HCT116 (cell line): Measurements from ENCODE around the gene HPCA. TPM values are rescaled to one million over a fixed set of nuclear protein-coding genes. Genes with fewer than 3 reads are reported as not detected.

Experiments used
- ATAC-seq: fragments of 200-7000 bp; cut with Tn5 transposase; 2 replicates; pipeline ENCODE4 v1.9.1; 2020; ENCODE audit warnings: mild to moderate bottlenecking, moderate library complexity
- BruUV-seq: library from RNA; stranded (reverse); fragments of 400-500 nt; replicated peaks from 2 replicates; lab custom pipeline; 2021; lab: Mats Ljungman, UMichigan
- CTCF ChIA-PET: fragments of 300-600 bp; sonication (Branson Sonifier 250); formaldehyde crosslinking; loops from one replicate; lab custom pipeline; 2021; ENCODE audit warnings: antibody characterized with exemption; lab: Charles Lee
- POLR2A ChIA-PET: fragments of 300-600, 350-600 bp; sonication (Branson Sonifier 250); formaldehyde crosslinking; loops from one replicate; lab custom pipeline; 2021; ENCODE audit warnings: antibody characterized with exemption; lab: Charles Lee
- RAD21 ChIA-PET, 2 experiments: fragments of 300-600 bp; sonication (Branson Sonifier 250); formaldehyde crosslinking; loops; one replicate each; lab custom pipeline; 2023; ENCODE audit warnings: low total read pairs in 2 of 2; ENCODE audit not compliant: uncharacterized antibody in 2 of 2, unreplicated experiment in 2 of 2, low non-redundant PET in 1 of 2; lab: Charles Lee
- DNase-seq: peaks from one replicate; pipeline ENCODE4 v3.0.0-alpha.2; 2010; ENCODE audit warnings: low read depth, low spot score
- H2AFZ ChIP-seq: fragments of 200-600 bp; shearing (Covaris generic), sonication (generic); 2 replicates; pipeline ENCODE4 v1.6.1; 2017; ENCODE audit warnings: low read depth, mixed run types, mixed read lengths, antibody characterized with exemption, low read length; ENCODE audit not compliant: poor library complexity, severe bottlenecking
- H3K27ac ChIP-seq: 2 replicates; pipeline ENCODE4 v1.5.1; 2012; ENCODE audit warnings: low read depth, low read length
- H3K27me3 ChIP-seq: fragments of 200-600 bp; sonication (generic); 2 replicates; pipeline ENCODE4 v1.6.1; 2016; ENCODE audit warnings: mixed run types, low read length, mixed read lengths; ENCODE audit not compliant: insufficient read depth
- H3K36me3 ChIP-seq, 2 experiments: fragments of 200-500 bp in 1 of 2; fragments of 200-600 bp in 1 of 2; sonication (Bioruptor generic) in 1 of 2; sonication (generic) in 1 of 2; 2 replicates each; pipeline versions ENCODE4 v1.5.1 to v1.6.1; 2014 to 2016; ENCODE audit warnings: low read length in 2 of 2, inconsistent platforms in 1 of 2, mixed read lengths in 1 of 2, mixed run types in 1 of 2; ENCODE audit not compliant: insufficient read depth in 2 of 2, control insufficient read depth in 1 of 2
- H3K4me1 ChIP-seq, 2 experiments: fragments of 200-600 bp in 1 of 2; sonication (generic) in 1 of 2; 2 replicates each; pipeline versions ENCODE4 v1.5.1 to v1.6.1; 2012 to 2017; ENCODE audit warnings: low read length in 2 of 2, inconsistent platforms in 1 of 2, mild to moderate bottlenecking in 1 of 2, mixed read lengths in 1 of 2, mixed run types in 1 of 2, moderate library complexity in 1 of 2; ENCODE audit not compliant: insufficient read depth in 2 of 2, control insufficient read depth in 1 of 2
- H3K4me2 ChIP-seq: fragments of 200-600 bp; sonication (generic); 2 replicates; pipeline ENCODE4 v1.6.1; 2017; ENCODE audit warnings: mixed run types, low read length, mixed read lengths
- H3K4me3 ChIP-seq, 2 experiments: fragments of 200-600 bp in 1 of 2; sonication (generic) in 1 of 2; replicated peaks in 1 of 2; 2 replicates each; pipeline ENCODE4 v1.5.1; 2011 to 2016; ENCODE audit warnings: low read length in 2 of 2, control low read depth in 1 of 2, low read depth in 1 of 2, mild to moderate bottlenecking in 1 of 2, mixed read lengths in 1 of 2, mixed run types in 1 of 2
- H3K79me2 ChIP-seq: fragments of 200-600 bp; sonication (generic); 2 replicates; pipeline ENCODE4 v1.6.1; 2017; ENCODE audit warnings: mild to moderate bottlenecking, mixed run types, low read length, moderate library complexity, mixed read lengths; ENCODE audit not compliant: insufficient read depth
- H3K9ac ChIP-seq: fragments of 200-600 bp; sonication (generic); 2 replicates; pipeline ENCODE4 v1.6.1; 2016; ENCODE audit warnings: low read length, mixed read lengths
- H3K9me2 ChIP-seq: fragments of 200-600 bp; sonication (generic), shearing (Covaris generic); 2 replicates; pipeline ENCODE4 v1.6.1; 2017; ENCODE audit warnings: mixed run types, mild to moderate bottlenecking, moderate library complexity; ENCODE audit not compliant: insufficient read depth
- H3K9me3 ChIP-seq, 2 experiments: fragments of 200-500 bp in 1 of 2; fragments of 200-600 bp in 1 of 2; sonication (Bioruptor generic) in 1 of 2; sonication (generic) in 1 of 2; 2 replicates each; pipeline ENCODE4 v1.6.1; 2014 to 2017; ENCODE audit warnings: low read length in 2 of 2, mixed read lengths in 2 of 2, inconsistent platforms in 1 of 2, low read depth in 1 of 2, mild to moderate bottlenecking in 1 of 2, mixed run types in 1 of 2, moderate library complexity in 1 of 2; ENCODE audit not compliant: control insufficient read depth in 1 of 2, insufficient read depth in 1 of 2
- H4K20me1 ChIP-seq: fragments of 200-600 bp; sonication (generic), shearing (Covaris generic); 2 replicates; pipeline ENCODE4 v1.6.1; 2017; ENCODE audit warnings: mixed run types, mild to moderate bottlenecking, moderate library complexity; ENCODE audit not compliant: insufficient read depth
- ATF3 ChIP-seq: IDR thresholded peaks from 2 replicates; pipeline ENCODE4 v1.6.1; 2012
- CBX3 ChIP-seq: IDR thresholded peaks from 2 replicates; pipeline ENCODE4 v1.6.1; 2012; ENCODE audit warnings: low read depth
- CTCF ChIP-seq, 3 experiments: fragments of 200-600 bp in 1 of 3; sonication (generic) in 1 of 3; IDR thresholded peaks in 2 of 3; conservative IDR thresholded peaks in 1 of 3; 2 replicates each; pipeline ENCODE4 v1.5.1; 2012 to 2017; ENCODE audit warnings: low read depth in 2 of 3, low read length in 2 of 3, antibody characterized with exemption in 1 of 3, borderline replicate concordance in 1 of 3, control low read depth in 1 of 3, mild to moderate bottlenecking in 1 of 3, mixed read lengths in 1 of 3, mixed run types in 1 of 3, moderate library complexity in 1 of 3; ENCODE audit not compliant: insufficient read depth in 1 of 3
- EGR1 ChIP-seq: IDR thresholded peaks from 2 replicates; pipeline ENCODE4 v1.6.1; 2012; ENCODE audit warnings: low read depth
- ELF1 ChIP-seq: IDR thresholded peaks from 2 replicates; pipeline ENCODE4 v1.6.1; 2012; ENCODE audit warnings: low read depth, borderline replicate concordance
- EZH2 ChIP-seq: fragments of 200-600 bp; sonication (generic); IDR thresholded peaks from 2 replicates; pipeline ENCODE4 v1.6.1; 2017; ENCODE audit warnings: antibody characterized with exemption, mixed run types
- JUND ChIP-seq: IDR thresholded peaks from 2 replicates; pipeline ENCODE4 v1.6.1; 2012
- MAX ChIP-seq: IDR thresholded peaks from 2 replicates; pipeline ENCODE4 v1.6.1; 2012
- POLR2A ChIP-seq: IDR thresholded peaks from 2 replicates; pipeline ENCODE4 v1.7.0; 2011; ENCODE audit warnings: borderline replicate concordance; ENCODE audit not compliant: insufficient read depth, insufficient read length; ENCODE audit errors: extremely low read depth
- SRF ChIP-seq: IDR thresholded peaks from 2 replicates; pipeline ENCODE4 v1.6.1; 2012; ENCODE audit warnings: low read depth
- YY1 ChIP-seq: IDR thresholded peaks from 2 replicates; pipeline ENCODE4 v1.6.1; 2011; ENCODE audit warnings: low read length, low read depth, moderate library complexity, mild to moderate bottlenecking; ENCODE audit not compliant: insufficient replicate concordance; ENCODE audit errors: extremely low read depth
- ZBTB33 ChIP-seq: IDR thresholded peaks from 2 replicates; pipeline ENCODE4 v1.6.1; 2011; ENCODE audit warnings: mild to moderate bottlenecking, low read length, moderate library complexity; ENCODE audit not compliant: insufficient replicate concordance; ENCODE audit errors: extremely low read depth
- intact Hi-C: fragments of 100-400 bp; cut with micrococcal nuclease; formaldehyde crosslinking; loops from 2 replicates; pipeline ENCODE4 v1.10.0; 2022
- total RNA-seq: library from RNA; stranded (reverse); gene quantifications from one replicate; pipeline ENCODE4 v1.2.1, GENCODE V29; 2021; ENCODE audit not compliant: unreplicated experiment

HPCA gene
- total RNA-seq, 1 experiment from 2014 or later = 0.15 TPM

GRCh38 chr1:32865639-32866405 lies 20.5 kb upstream of the HPCA start:
- Histone ChIP-seq H3K27ac (no peak overlapping the region), H3K27me3 (no peaks in the 10 kb centered on the region), H3K4me1 (no peaks in the 10 kb centered on the region), H3K36me3 (no peaks in the 10 kb centered on the region), H3K79me2 (no peaks in the 10 kb centered on the region), H3K9me3 (no peaks in the 10 kb centered on the region), H3K4me2 (no peak overlapping the region), H3K9ac (no peak overlapping the region), H3K9me2 (no peaks in the 10 kb centered on the region), H3K4me3 (no peak overlapping the region), H4K20me1 (no peaks in the 10 kb centered on the region), H2AFZ (no peak overlapping the region)
- POLR2A ChIA-PET = no interaction called here
- RAD21 ChIA-PET = no interaction called here
- BruUV-seq = no TSS peak
- CTCF ChIA-PET = interaction anchor here (0.7 kb wide), 1 partner anchor 11 kb away, joined by 3 read pairs; no protein-coding TSS in a partner anchor
- TF ChIP-seq CTCF (IDR thresholded peaks at IDR 0.05 in 2 of 3, conservative IDR thresholded peaks at IDR 0.05 in 1 of 3; ENCODE audit: borderline replicate concordance in 1 of 3, insufficient read depth in 1 of 3, low read depth in 2 of 3, low read length in 2 of 3) = no peak
- intact Hi-C loops = no loop called here
- ATAC-seq = no peak
- DNase-seq = no peak

GRCh38 chr1:32867151-32867550 lies 19.1 kb upstream of the HPCA start:
- intact Hi-C loops = no loop called here
- no peaks in the 10 kb centered on the region for H3K4me1 ChIP-seq
- BruUV-seq = no TSS peak
- H3K27ac ChIP-seq = no peak overlapping the region
- DNase-seq = no peak
- no peaks in the 10 kb centered on the region for H3K27me3 ChIP-seq
- no peak overlapping the region for H3K4me3 ChIP-seq
- no peak for ATAC-seq
- no peaks in the 10 kb centered on the region for H3K9me2 ChIP-seq
- H3K4me2 ChIP-seq = no peak overlapping the region
- no peak overlapping the region for H2AFZ ChIP-seq
- no peaks in the 10 kb centered on the region for H3K36me3 ChIP-seq
- H3K9ac ChIP-seq = no peak overlapping the region
- POLR2A ChIA-PET = no interaction called here
- H4K20me1 ChIP-seq = no peaks in the 10 kb centered on the region
- CTCF ChIA-PET = interaction anchor here (0.7 to 1.3 kb wide), 2 partner anchors 9 to 219 kb away, joined by 3 to 4 read pairs; no protein-coding TSS in a partner anchor
- no peaks in the 10 kb centered on the region for H3K9me3 ChIP-seq
- RAD21 ChIA-PET = no interaction called here
- H3K79me2 ChIP-seq = no peaks in the 10 kb centered on the region
- TF ChIP-seq EZH2 = no peak
- TF ChIP-seq EGR1 = no peak
- TF ChIP-seq ATF3 = no peak
- no peak for TF ChIP-seq MAX
- no peak for TF ChIP-seq SRF
- no peak for TF ChIP-seq ZBTB33
- TF ChIP-seq POLR2A = no peak
- TF ChIP-seq CBX3 = no peak
- TF ChIP-seq JUND = no peak
- no peak for TF ChIP-seq YY1
- TF ChIP-seq ELF1 = no peak
